Measurements from ENCODE around the gene CFAP61.

GRCh38 chr20:20085812-20086211 lies 33.5 kb downstream of the CFAP61 start:
- TF ChIP-seq EZH2phosphoT487 (IDR thresholded peaks at IDR 0.05; ENCODE audit: borderline replicate concordance, low read length): no peak
- no peak for TF ChIP-seq CTCF (conservative IDR thresholded peaks at IDR 0.05; ENCODE audit: low read depth, low read length)
